Esophagus muscularis mucosa (tissue), 4 donors: ENCODE measurements around the gene THOC3. TPM values are rescaled to one million over a fixed set of nuclear protein-coding genes. Genes with fewer than 3 reads are reported as not detected.

Experiments used
- total RNA-seq, 4 donors: library from RNA; depleted of rRNA; stranded (reverse); fragments of >200 nt; gene quantifications; one replicate each; pipeline versions ENCODE4 v1.1.0 to v1.2.1, GENCODE V29; 2016

The THOC3 gene
- total RNA-seq, 4 donors from 2014 or later, result 14.4 to 26.8 (median 23.8) TPM

Other genes with a start within 250 kb of the THOC3 start
- 1 to 10 TPM; 1.9 to 7.5 (median 5.4) TPM for gene CPLX2, start 96.7 kb downstream of the THOC3 start, total RNA-seq